ENCODE measurements around the gene ERCC4. TPM values are rescaled to one million over a fixed set of nuclear protein-coding genes. Genes with fewer than 3 reads are reported as not detected.

ERCC4 gene
- total RNA-seq, 1 experiment from 2014 or later = 18.8 TPM

- Histone ChIP-seq H3K27ac (ENCODE audit: low read depth, low read length, poor library complexity, severe bottlenecking) (no peak overlapping the region), H3K9me3 (ENCODE audit: low read depth, low read length, poor library complexity, severe bottlenecking) (no peaks in the 10 kb centered on the region), H3K4me3 (ENCODE audit: low read depth, low read length, poor library complexity, severe bottlenecking) (no peak overlapping the region), H3K4me1 (ENCODE audit: insufficient read depth, low read length, poor library complexity, severe bottlenecking) (no peaks in the 10 kb centered on the region), H3K27me3 (replicated peaks; ENCODE audit: insufficient read depth, low read depth, low read length, poor library complexity) (no peaks in the 10 kb centered on the region), H3K36me3 (ENCODE audit: insufficient read depth, low read length, poor library complexity, severe bottlenecking) (no peaks in the 10 kb centered on the region)
- intact Hi-C loops (cut with micrococcal nuclease; ENCODE audit: unreplicated experiment) = no loop called here
- TF ChIP-seq EZH2 (IDR thresholded peaks at IDR 0.05; ENCODE audit: borderline replicate concordance, low read depth, low read length, poor library complexity, severe bottlenecking) (no peak), CTCF (conservative IDR thresholded peaks at IDR 0.05; ENCODE audit: low read depth, low read length) (no peak)
- ChIA-PET POLR2A (ENCODE audit: low non-redundant PET) (no interaction called here), CTCF (no interaction called here)
- BruUV-seq (replicated peaks) = no TSS peak
- DNase-seq (ENCODE audit: low spot score) = no peak
These were observed 28.1 kb downstream of the ERCC4 start for GRCh38 chr16:13948086-13948485.

GRCh38 chr16:13950821-13951547 lies 31.0 kb downstream of the ERCC4 start:
- no peaks in the 10 kb centered on the region for H3K4me1 ChIP-seq (ENCODE audit: insufficient read depth, low read length, poor library complexity, severe bottlenecking)
- ChIA-PET POLR2A (ENCODE audit: low non-redundant PET) (no interaction called here), CTCF (no interaction called here)
- intact Hi-C loops (cut with micrococcal nuclease; ENCODE audit: unreplicated experiment) = no loop called here
- TF ChIP-seq CTCF (conservative IDR thresholded peaks at IDR 0.05; ENCODE audit: low read depth, low read length) (no peak), EZH2 (IDR thresholded peaks at IDR 0.05; ENCODE audit: borderline replicate concordance, low read depth, low read length, poor library complexity, severe bottlenecking) (no peak)
- no TSS peak for BruUV-seq (replicated peaks)
- no peaks in the 10 kb centered on the region for H3K36me3 ChIP-seq (ENCODE audit: insufficient read depth, low read length, poor library complexity, severe bottlenecking)
- H3K4me3 ChIP-seq (ENCODE audit: low read depth, low read length, poor library complexity, severe bottlenecking) = no peak overlapping the region
- H3K27me3 ChIP-seq (replicated peaks; ENCODE audit: insufficient read depth, low read depth, low read length, poor library complexity) = no peaks in the 10 kb centered on the region
- no peak overlapping the region for H3K27ac ChIP-seq (ENCODE audit: low read depth, low read length, poor library complexity, severe bottlenecking)
- no peak for DNase-seq (ENCODE audit: low spot score)
- H3K9me3 ChIP-seq (ENCODE audit: low read depth, low read length, poor library complexity, severe bottlenecking) = no peaks in the 10 kb centered on the region

- BruUV-seq (replicated peaks) = no TSS peak
- CTCF ChIA-PET = no interaction called here
- no peaks in the 10 kb centered on the region for H3K27me3 ChIP-seq (replicated peaks; ENCODE audit: insufficient read depth, low read depth, low read length, poor library complexity)
- POLR2A ChIA-PET (ENCODE audit: low non-redundant PET) = no interaction called here
- no peak overlapping the region for H3K4me3 ChIP-seq (ENCODE audit: low read depth, low read length, poor library complexity, severe bottlenecking)
- H3K36me3 ChIP-seq (ENCODE audit: insufficient read depth, low read length, poor library complexity, severe bottlenecking) = no peaks in the 10 kb centered on the region
- H3K4me1 ChIP-seq (ENCODE audit: insufficient read depth, low read length, poor library complexity, severe bottlenecking) = peaks cover 2% of the 10 kb centered on the region
- no peak overlapping the region for H3K27ac ChIP-seq (ENCODE audit: low read depth, low read length, poor library complexity, severe bottlenecking)
- intact Hi-C loops (cut with micrococcal nuclease; ENCODE audit: unreplicated experiment) = no loop called here
- TF ChIP-seq CTCF (conservative IDR thresholded peaks at IDR 0.05; ENCODE audit: low read depth, low read length) (no peak), EZH2 (IDR thresholded peaks at IDR 0.05; ENCODE audit: borderline replicate concordance, low read depth, low read length, poor library complexity, severe bottlenecking) (no peak)
- no peaks in the 10 kb centered on the region for H3K9me3 ChIP-seq (ENCODE audit: low read depth, low read length, poor library complexity, severe bottlenecking)
- no peak for DNase-seq (ENCODE audit: low spot score)
These were observed 31.7 kb downstream of the ERCC4 start for GRCh38 chr16:13951611-13952010.

All from A673 (cell line).